ELF-1 (cell line): ENCODE measurements around the gene ALS2CL.
A peak's percentile ranks its signal among the peaks of the same experiment; 100 is the strongest.
"Not testable (repeated sequence)": the region's sequence is repeated elsewhere in the genome, so short reads cannot be mapped to it uniquely, and the experiment has no call there.

ENCODE experiments used
- DNase-seq: peaks from one replicate; pipeline ENCODE4 v3.0.0-alpha.2; 2016; ENCODE audit warnings: low read depth, low spot score

ALS2CL gene

GRCh38 chr3:46705022-46705530, 11.6 kb upstream of the ALS2CL start:
- peak; percentile 91 for DNase-seq

GRCh38 chr3:46704346-46704745, 10.9 kb upstream of the ALS2CL start:
- not testable (repeated sequence) for DNase-seq

- no peak for DNase-seq
These were observed 9.6 kb upstream of the ALS2CL start for GRCh38 chr3:46703013-46703520.

GRCh38 chr3:46702246-46703012, 8.9 kb upstream of the ALS2CL start:
- peak; percentile 26 for DNase-seq

- DNase-seq, result no peak
These were observed 7.9 kb upstream of the ALS2CL start, which contains the start of gene TMIE for GRCh38 chr3:46701181-46701939. Gene TMIE, plus strand, starts transcription at chr3:46701392. Its CDS starts 96 bp downstream, at chr3:46701488.

GRCh38 chr3:46700772-46701171, 7.3 kb upstream of the ALS2CL start:
- DNase-seq, result no peak

GRCh38 chr3:46699676-46700523, 6.4 kb upstream of the ALS2CL start:
- no peak for DNase-seq

- peak; percentile 40 for DNase-seq
These were observed 2.7 kb upstream of the ALS2CL start for GRCh38 chr3:46695962-46696894.

GRCh38 chr3:46695177-46695961, 1.9 kb upstream of the ALS2CL start:
- peak; percentile 79 for DNase-seq

- DNase-seq, result no peak
These were observed 1.0 kb upstream of the ALS2CL start for GRCh38 chr3:46694520-46694919.

GRCh38 chr3:46693892-46694226, 380 bp upstream of the ALS2CL start:
- peak; percentile 27 for DNase-seq

GRCh38 chr3:46692566-46692990, 901 bp downstream of the ALS2CL start:
- peak; percentile 69 for DNase-seq

- peak; percentile 38 for DNase-seq
These were observed 2.7 kb downstream of the ALS2CL start for GRCh38 chr3:46690798-46691197.

- DNase-seq, result no peak
These were observed 8.0 kb downstream of the ALS2CL start for GRCh38 chr3:46685446-46685845.

- no peak for DNase-seq
These were observed 8.6 kb downstream of the ALS2CL start for GRCh38 chr3:46684891-46685290.

- no peak for DNase-seq
These were observed 10.5 kb downstream of the ALS2CL start for GRCh38 chr3:46682974-46683373.

GRCh38 chr3:46681856-46682540, 11.5 kb downstream of the ALS2CL start:
- no peak for DNase-seq

- no peak for DNase-seq
These were observed 12.1 kb downstream of the ALS2CL start for GRCh38 chr3:46681387-46681786.

- no peak for DNase-seq
These were observed 13.1 kb downstream of the ALS2CL start for GRCh38 chr3:46680298-46680826.
